ENCODE results near the gene GFI1B.
"Not testable (repeated sequence)": the region's sequence is repeated elsewhere in the genome, so short reads cannot be mapped to it uniquely, and the experiment has no call there.

Gene GFI1B

DNA sequence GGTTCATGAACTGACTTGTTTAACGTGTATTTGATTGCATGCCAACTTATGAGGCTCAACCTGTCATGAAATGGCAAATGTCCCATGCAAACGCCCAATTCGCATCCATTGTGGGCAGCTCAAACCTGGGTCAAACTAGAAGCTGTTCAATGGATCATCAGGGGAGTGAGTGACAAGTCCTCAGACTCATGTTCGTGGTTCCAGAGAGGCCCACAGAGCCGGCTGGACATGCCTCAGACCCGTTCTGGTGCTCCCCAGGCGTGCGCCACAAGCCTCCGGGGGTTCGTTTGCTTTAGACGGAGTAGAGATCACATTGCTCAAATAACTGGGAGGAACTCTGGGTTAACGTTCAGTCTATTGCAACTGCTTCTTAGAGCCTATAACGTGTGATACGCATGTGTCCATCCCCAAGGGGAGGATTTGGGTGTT lies 15.0 kb downstream of the GFI1B start:
- no peak for DNase-seq

DNA sequence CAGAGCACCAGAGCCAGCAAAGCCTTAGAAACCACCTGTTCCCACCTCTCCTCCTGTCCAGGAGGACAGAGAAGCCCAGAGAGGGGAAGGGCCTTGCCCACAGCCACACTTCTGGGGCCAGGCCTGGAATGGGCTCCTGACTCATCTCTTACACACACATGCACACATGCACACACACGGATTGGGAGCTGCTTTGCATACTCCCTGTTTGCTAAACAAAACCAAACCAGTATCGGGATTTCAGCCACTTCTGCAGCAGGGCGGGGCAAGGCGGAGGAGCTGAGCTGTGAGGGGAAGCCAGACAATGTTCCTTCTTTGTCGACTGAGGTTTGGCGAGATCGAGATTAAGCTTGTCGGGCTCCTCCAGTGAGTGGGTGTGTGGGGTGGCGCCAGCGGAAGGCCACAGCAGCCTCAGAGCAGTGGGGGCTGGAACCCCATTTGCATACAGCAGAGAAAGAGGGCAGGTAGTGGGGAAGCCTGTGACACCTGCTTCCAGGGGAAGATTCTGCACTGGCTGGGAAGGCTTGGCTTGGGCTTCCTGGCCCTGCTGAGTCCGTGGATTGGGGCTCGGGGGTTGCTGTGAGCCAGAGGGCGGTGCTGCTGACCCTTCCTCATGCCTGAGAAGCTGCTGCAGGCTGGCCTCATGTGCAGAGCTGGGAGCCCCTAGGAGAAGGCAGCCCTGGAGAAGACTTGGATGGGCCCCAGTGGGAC lies 16.1 kb downstream of the GFI1B start:
- no peak for DNase-seq

DNA sequence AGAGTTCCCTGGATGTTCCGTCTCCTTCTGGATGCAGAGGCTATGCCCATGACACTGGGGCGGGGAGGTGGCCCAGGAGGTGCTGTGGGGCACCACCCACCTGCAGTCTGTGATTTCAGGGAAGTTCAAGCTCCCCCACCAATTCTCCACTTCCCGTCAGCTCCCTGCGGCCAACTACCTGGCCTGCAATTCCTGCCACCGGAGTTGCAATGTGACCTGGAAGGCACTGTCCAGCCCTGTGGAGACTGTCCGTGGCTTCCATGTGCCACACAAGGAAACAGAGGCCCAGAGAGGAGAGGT lies 16.6 kb downstream of the GFI1B start:
- no peak for DNase-seq

DNA sequence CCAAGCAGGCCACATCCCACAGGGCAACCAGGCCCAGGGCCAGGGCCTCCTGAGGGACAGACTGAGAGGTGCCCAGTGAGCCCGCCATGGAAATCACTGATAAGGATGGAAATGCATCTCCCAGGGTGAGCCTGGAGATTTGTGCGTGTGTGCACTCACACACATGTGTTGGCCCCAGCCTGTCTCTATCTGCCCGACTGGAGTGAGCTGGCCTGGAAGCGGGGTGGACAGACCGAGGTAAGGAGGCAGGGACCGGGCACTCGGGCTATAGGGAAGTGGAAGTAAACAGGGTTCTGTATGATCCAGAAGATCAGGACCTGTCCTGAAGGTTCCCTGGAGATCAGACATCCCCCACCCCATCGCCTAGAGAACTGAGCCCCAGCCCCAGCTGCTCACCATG lies 17.4 kb downstream of the GFI1B start:
- no peak for DNase-seq

DNA sequence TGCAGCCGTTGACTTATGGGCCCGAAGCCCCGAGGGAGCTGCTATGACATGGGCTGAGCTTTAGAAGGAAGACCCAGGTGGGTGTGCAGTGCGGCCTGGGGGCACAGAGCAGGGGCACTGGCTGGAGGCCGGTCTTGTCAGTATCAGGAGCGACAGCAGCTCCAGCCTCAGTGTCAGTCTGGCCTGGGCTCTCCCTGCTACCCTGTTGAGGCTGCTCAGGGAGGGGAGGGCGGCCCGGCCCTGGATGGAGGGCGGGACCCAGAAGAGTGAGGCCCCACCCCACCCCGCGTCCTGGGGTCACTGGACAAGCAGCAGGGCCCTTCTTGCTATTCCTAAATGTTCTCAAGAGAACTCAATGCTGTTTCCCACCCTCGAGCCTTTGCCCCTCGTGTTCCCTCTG lies 18.0 kb downstream of the GFI1B start:
- no peak for DNase-seq

DNA sequence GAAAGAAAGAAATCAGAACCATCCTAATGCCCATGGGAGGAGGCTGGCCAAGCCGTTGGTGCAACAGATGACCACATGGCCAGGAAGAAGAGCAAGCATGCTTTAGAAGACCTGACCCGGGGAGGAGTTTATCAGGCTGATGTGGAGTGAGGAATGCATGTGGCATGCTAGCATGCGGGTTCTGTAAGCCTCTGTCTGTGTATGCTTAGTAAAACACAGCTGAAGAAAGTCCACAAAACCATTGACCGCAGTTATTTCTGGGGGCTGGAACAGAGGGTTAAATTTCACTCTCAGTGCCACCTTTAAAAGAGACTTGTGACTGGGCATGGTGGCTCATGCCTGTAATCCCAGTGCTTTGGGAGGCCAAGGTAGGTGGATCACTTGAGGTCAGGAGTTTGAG lies 19.1 kb downstream of the GFI1B start:
- DNase-seq, result no peak

DNA sequence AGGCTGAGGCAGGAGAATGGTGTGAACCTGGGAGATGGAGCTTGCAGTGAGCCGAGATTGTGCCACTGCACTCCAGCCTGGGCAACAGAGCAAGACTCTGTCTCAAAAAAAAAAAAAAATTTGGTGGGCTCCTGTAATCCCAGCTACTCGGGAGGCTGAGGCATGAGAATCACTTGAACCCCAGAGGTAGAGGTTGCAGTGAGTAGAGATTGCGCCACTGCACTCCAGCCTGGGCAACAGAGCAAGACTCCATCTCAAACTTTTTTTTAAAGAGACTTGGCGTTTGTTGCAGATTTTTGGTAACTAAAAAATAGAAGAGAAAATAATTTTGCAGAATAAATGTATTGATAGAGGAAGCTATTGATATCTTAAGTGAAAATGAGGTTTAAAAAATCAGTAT lies 19.7 kb downstream of the GFI1B start:
- DNase-seq, result not testable (repeated sequence)

DNA sequence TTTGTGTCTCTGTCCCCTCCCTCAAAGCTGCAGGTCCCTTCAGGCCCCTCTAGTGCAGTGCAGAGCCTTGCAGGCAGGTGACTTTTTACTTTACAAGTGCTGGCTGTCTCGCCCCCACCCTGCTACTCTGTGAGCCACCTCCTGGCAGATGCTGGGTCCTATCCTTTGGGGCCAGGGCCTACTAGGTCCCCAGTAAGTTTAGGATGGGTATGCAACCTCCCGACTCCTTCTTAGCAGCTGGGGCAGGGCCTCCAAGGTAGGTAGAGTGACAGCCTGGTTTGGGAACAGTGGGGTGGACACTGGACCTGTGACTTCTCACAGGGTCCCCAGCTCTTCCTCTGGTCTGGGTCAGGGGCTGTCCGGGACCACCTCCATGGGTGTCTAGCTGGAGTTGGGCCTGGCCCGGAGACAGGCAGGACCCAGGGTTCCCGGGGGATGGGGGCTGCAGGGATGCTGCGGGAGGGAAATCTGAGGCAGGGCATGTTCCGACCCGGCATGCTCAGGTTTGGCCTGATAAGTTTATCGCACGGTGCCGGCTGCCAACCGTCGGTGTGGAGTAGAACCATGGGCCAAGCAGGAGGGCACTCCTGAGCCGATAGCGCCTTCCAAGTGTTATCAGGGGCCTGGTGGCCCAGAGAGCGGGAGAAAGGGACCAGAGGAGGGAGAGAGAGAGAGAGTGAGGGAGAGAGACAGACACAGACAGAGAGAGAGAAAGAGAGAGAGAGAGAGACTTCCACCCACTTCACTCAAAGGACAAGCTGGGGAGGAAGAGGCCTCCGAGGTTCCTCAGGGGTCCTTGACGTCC lies 20.5 kb downstream of the GFI1B start:
- DNase-seq, result no peak

DNA sequence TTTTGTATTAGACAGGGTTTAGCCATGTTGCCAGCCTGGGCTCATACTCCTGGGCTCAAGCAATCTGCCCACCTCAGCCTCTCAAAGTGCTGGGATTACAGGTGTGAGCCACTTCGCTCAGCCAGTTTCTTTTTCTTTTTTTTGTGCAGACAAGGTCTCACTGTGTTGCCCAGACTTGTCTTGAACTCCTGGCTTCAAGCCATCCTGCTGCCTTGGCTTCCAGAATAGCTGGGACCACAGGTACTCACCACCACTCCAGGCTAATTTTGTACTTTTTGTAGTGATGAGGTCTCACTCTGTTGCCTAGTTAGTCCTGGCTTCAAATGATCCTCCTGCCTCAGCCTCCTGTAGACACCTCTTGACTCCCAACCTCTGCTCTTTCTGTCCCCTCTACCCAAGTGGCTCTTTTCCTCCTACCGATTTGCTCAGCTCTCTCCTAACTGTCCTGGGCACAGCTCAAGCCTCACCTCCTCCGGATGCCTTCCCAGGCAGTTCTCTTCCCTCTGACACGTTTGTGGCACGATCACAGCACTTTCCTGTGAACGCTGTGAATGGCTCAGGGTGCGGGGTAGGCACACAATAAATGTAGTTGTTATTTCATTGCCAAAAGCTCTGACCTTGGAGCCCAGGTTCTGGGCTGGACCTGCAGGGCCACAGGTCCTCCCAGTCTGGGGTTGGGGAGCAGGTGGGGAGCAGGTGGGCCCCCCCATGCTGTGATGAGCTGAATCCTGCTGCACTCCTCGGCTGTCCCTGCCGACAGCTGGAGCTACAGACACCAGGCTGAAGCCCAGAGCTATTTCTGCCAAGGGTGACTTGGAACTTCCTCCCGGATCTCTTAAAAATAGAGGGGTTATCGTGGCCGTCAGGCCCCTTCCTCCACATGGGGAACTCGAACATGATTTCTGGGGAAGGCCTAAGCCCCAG lies 23.9 kb downstream of the GFI1B start:
- no peak for DNase-seq

DNA sequence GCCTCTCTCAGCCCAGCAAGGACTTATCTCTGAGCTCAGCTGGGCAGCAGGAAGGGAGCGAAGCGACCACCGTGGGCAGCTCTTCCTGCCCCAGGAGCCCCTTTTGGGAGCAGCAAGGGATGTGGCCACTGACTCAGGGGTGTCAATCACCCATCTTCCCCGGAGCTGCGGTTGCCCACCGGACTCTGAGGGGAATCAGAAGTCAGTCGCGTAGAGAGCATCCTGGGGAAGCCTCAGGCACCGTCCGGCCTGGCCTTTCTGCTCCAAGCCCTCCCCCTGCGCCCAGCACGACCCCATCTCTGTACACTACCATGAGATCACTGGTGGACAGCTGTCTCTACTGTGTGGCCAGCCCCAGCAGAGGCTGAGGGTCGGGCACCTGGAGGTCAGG lies 24.6 kb downstream of the GFI1B start:
- DNase-seq, result no peak

DNA sequence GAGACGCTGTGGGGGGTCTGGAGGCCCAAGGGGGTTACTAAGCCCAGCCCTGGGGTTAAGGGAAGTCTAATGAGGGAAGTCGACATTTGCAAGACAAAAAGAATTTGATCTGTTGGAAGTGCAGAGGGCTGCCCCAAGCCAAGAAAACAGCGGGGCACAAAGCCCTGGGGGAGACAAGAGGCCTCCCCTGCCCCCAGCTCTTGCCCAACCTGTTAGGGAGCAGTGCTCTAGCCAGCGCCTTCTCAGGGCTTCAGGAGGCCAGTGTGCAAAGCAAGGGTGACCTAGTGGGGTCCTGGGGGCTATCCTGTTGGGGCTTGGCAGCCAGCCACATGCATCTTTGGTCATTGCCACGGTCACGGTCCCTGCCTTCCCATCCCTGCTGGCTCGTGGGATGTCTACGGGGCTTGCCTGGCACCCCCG lies 25.2 kb downstream of the GFI1B start:
- no peak for DNase-seq

DNA sequence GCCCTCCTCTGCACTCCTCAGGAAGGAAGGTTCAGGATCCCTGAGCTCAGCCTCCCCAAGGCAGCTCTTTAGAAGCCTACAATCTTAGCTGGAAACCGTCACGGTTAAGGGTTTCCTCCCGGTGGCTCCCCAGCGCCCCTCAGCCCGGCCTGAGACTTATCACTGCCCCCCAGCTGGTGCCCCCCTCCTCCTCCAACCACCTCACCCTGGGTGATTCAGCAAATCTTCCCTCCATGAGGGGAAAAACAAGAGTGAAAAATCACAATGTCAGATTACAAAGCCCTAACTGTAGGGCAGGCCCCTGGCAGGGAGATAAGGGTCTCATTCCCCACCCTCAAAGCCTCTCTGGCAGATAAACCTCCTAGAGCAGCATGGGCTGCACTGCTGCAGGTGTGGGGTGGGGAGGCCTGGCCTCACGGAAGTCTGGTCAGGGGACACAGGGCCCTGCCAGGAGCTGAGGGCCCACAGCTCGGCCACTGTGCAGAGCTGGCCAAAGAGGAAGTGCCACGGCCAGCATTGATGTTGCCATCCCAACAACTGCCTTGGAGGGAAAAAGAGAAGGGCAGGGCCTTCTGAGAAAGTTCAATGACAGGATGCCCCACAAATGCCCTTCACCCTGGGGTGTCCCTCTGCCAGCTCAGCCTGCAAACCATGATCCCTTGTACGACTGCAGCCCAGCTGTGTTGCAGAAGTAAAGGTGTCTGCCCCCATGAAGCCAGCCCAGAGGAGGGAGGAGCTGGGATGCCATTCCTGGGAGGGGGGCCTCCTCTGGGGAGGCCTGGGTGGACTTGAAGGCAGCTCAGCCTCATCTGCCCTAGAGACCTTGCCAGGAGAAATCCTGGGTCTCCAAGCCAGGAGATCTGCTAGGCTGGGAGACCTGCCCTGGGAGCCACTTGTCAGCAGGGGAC lies 25.9 kb downstream of the GFI1B start:
- DNase-seq, result no peak

DNA sequence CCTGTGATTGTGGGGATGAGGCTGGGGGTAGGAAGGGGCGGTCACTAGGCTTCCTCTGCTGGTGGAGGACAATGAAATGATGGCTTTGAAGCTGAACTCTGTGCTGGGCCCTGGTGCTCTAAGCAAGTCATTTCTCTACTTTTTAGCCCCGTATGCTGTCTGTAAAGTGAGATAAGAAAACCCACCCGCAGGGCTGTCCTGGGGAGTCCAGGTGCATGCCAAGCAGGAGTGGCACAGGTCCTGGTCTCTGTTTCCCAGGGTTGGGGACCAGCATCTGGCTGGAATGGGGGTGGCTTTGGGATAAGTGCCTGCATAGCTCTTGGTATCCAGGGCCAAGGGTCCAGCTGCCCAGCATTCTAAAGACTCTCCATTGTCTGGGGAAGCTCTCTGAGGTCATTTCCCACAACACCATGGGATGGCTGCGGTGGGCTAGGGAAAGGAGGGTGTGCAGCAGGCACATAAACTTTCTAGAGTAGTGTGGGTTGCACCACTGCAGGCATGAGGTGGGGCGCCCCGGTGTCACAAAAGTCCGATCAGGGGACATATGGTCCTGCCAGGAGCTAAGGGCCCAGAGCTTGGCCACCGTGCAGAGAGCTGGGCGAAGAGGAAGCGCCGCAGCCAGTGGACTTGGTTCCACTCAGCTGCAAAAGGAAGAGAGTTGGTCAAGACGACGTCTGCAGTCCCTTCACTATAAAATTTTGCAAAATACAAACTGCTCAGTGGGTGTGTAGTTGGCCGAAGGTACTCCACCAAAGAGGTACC lies 26.7 kb downstream of the GFI1B start:
- DNase-seq, result no peak

DNA sequence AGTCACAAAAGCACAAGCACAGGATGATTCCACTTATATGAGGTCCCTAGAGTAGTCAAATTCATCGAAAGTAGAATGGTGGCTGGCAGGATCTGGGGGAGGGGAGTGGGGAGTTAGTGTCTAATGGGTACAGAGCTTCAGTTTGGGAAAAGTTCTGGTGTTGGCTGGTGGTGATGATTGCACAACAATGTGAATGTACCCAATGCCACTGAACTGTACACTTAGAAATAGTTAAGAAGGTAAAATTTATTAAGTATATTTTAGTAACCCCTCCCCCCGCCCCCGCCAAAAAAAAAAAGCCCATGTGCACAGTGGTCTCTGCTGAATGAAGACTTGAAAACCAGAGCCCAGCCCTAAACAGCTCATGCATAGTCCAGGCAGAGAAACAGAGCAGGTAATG lies 27.5 kb downstream of the GFI1B start:
- no peak for DNase-seq

DNA sequence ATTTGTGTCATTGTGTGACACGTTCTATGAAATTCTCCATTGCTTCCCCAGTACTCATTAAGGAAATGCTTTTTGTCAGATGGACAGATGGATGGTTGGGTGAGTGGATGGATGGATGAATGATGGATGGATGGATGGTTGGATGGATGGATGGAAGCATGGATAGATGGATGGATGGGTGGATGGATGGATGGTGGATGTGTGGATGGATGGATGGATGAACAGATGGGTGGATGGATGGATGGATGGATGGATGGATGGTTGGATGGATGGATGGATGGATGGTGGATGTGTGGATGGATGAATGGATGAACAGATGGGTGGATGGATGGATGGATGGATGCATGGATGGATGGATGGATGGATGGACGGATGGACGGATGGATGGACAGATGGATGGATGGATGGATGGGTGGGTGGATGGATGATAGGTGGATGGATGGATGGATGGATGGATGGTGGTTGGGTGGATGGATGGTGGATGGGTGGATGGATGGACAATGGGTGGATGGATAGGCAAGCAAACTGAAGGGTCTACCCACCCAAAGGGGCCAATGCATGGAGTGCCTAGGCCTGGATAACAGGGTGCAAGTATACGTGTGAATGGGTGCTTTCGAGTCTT lies 28.3 kb downstream of the GFI1B start:
- no peak for DNase-seq

DNA sequence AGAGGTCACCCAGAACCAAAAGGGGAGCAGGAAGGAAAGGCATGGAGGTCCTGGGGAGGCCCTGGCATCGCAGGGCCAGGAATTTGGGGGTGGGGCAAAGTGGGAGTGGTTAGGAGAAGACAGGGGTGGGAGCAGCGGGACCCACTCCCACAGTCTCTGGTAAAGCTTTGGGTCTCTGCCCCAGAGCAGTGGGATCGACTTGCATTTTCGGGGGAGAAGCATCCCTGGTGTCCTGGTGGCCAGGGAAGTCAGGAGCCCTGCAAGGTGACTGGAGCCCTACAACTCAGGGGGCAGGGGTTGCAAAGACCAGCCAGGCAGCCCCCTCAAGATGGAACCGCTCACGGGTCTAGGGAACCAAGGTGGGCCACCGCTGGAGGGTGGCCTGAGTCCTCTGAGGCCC lies 29.9 kb downstream of the GFI1B start:
- DNase-seq, result no peak

DNA sequence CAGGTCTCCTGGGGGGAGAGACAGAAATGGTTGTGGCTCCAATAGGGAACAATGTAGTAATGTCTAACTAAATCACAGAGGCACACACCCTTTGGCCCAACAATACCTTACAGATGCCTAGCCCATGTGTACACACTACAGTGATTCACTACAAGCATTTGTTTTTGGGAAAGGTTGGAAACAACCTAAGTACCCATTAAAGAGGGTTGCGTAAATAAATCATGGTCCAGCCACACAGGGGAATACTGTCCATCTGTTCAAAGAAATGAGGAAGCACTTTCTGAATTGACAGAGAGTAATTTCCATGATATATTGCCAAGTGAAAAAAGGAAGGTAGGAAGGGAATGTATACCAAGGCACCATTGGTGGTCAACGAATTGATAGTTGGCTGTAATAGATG lies 30.3 kb downstream of the GFI1B start:
- DNase-seq, result no peak

DNA sequence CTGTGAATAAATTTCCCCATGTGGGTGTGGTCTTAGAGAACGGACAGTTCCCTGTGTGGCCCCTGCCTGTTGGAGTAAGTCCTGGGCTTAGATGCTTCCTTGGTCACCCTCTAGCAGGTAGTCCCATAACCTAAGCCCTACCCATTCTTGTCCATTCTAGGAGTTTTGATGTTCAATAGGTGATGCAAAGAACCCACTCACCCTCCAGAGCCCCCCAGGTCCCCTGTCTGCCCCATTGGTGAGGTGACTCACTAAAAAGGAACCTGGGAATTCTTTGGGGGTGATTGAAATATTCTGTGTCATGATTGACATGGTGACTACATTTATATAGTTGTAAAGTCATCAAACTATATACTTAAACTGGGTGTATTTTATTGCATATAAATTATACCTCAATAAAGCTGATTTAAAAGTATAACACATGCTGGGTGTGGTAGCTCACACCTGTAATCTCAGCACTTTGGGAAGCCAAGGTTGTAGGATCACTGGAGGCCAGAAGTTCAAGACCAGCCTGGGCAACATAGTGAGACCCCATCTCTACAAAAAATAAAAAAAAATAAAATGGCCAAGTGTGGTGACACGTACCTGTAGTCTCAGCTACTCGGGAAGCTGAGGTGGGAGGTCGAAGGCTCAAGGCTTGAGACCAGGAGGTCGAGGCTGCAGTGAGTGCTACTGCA lies 31.6 kb downstream of the GFI1B start:
- no peak for DNase-seq

DNA sequence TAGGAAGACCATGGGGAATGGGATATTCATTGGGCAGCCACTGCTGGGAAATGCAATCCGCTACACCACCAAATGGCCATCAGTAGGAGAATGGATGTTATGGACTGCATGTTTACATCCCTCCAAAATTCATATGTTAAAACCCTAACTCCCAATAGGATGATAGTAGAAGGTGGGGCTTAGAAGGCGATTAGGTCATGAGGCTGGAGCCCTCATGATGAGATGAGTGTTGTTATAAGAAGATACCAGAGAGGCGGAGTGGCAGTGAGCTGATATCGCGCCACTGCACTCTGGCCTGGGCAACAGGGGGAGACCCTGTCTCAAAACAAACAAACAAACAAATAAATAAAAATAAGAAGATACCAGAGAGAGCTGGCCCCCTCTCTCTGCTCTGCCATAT lies 36.2 kb downstream of the GFI1B start:
- DNase-seq, result no peak

DNA sequence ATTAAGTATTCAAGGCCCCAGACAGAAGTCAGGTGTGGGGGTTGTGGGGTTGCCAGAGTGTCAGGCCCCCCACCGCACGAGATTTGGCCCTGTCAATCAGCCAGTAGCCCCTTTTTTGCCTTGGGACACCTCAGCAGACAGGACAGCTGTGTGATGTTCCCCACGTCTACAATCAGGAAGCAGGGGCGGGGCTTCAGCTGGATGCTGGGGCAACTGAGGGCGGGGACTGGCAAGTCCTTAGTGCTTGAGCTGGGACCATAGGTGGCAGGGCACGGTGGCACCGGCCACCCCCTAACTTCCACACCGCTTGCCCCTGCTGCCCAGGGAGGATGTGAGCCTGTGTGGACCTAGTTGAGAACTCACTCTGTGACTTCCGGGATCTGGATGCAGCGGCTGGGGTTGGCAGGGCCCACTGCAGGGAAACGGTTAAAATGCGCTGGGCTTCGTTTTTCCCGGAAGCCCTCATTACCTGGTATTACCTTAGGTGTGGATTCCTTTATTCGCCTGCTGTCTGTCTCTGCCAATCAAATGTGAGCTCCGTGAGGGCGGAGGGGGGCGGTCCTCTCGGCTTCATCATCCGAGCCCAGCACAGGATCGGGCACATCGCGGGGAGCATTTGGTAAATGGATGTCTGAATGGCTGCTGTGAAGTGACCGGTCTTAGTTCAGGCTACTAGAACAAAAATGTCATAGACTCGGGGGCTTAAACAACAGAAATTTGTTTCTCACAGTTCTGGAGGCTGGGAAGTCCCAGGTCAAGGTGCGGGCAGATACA lies 44.8 kb downstream of the GFI1B start:
- DNase-seq, result no peak

Measured in activated T-cell treated with anti-CD3 and anti-CD28 coated beads, Interleukin-2, amount 50 U/mL, for 1 hour (primary cell).